ENCODE results near the gene CCNY. TPM values are rescaled to one million over a fixed set of nuclear protein-coding genes. Genes with fewer than 3 reads are reported as not detected.

The CCNY gene
- total RNA-seq, 2 experiments from 2014 or later, result 37.0 to 55.8 TPM

DNA sequence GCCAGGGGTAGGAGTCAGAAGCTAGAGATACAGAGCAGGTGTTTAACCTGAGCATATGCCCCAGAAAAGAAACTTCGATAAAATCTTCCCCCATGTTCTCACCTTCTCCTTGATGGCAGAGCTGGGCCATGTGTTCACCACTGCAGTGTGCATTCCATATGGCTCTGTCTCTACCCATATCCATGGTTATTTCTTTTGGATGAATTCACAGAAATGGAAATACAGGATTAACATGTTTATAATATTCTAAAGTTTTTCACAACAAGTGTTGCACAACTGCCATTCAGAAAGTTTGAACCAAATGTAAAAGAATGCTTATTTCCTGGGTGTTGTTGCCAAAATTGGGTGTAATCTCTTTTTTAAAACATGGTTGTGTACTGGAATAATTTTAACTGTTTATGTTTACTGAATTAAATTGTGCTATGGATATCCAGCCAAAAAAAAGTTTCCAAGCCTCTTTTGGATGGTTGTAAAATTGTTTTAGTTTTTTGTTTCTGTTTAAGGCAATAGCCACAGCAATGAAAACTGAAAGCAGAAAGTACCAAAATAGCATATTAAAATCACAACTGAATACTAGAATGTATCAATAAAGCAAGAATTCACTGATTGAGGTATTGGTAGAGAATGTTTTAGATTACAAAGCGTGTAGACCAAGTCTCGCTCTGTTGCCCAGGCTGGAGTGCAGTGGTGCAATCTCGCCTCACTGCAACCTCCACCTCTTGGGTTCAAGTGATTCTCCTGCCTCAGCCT, 19.9 kb upstream of the CCNY start:
- no peaks in the 10 kb centered on the region for H3K9me2 ChIP-seq (ENCODE audit: insufficient read depth, low read length)
- no peaks in the 10 kb centered on the region for H3K9me3 ChIP-seq (ENCODE audit: low read length)
- H3K36me3 ChIP-seq (ENCODE audit: insufficient read depth, low read length), result peaks cover 23% of the 10 kb centered on the region
- intact Hi-C loops (cut with micrococcal nuclease; ENCODE audit: unreplicated experiment), result no loop called here
- no peak for DNase-seq (ENCODE audit: low spot score)
- ChIA-PET CTCF (ENCODE audit: unreplicated experiment) (no interaction called here), POLR2A (interaction anchor here (1.3 kb wide), 1 partner anchor 1567 kb away, joined by 3 read pairs; no protein-coding TSS in a partner anchor)
- H3K79me2 ChIP-seq (ENCODE audit: insufficient read depth, low read depth, low read length), result no peaks in the 10 kb centered on the region
- H3K4me1 ChIP-seq (ENCODE audit: insufficient read depth, low read length, poor library complexity, severe bottlenecking), result no peaks in the 10 kb centered on the region
- H3K4me2 ChIP-seq (ENCODE audit: low read length), result no peak overlapping the region
- TF ChIP-seq, protein P1, sequence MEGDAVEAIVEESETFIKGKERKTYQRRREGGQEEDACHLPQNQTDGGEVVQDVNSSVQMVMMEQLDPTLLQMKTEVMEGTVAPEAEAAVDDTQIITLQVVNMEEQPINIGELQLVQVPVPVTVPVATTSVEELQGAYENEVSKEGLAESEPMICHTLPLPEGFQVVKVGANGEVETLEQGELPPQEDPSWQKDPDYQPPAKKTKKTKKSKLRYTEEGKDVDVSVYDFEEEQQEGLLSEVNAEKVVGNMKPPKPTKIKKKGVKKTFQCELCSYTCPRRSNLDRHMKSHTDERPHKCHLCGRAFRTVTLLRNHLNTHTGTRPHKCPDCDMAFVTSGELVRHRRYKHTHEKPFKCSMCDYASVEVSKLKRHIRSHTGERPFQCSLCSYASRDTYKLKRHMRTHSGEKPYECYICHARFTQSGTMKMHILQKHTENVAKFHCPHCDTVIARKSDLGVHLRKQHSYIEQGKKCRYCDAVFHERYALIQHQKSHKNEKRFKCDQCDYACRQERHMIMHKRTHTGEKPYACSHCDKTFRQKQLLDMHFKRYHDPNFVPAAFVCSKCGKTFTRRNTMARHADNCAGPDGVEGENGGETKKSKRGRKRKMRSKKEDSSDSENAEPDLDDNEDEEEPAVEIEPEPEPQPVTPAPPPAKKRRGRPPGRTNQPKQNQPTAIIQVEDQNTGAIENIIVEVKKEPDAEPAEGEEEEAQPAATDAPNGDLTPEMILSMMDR (conservative IDR thresholded peaks at IDR 0.05; ENCODE audit: low read length), result no peak
- TF ChIP-seq EZH2phosphoT487 (IDR thresholded peaks at IDR 0.05; ENCODE audit: borderline replicate concordance, low read depth, low read length), result no peak
- H2AFZ ChIP-seq (ENCODE audit: low read length), result no peak overlapping the region
- H3K4me3 ChIP-seq (ENCODE audit: low read depth, low read length, poor library complexity, severe bottlenecking), result no peak overlapping the region
- no peaks in the 10 kb centered on the region for H4K20me1 ChIP-seq (ENCODE audit: insufficient read depth, low read length)
- BruUV-seq (replicated peaks), result no TSS peak
- no peak overlapping the region for H3K27ac ChIP-seq (ENCODE audit: low read depth, low read length, poor library complexity, severe bottlenecking)

DNA sequence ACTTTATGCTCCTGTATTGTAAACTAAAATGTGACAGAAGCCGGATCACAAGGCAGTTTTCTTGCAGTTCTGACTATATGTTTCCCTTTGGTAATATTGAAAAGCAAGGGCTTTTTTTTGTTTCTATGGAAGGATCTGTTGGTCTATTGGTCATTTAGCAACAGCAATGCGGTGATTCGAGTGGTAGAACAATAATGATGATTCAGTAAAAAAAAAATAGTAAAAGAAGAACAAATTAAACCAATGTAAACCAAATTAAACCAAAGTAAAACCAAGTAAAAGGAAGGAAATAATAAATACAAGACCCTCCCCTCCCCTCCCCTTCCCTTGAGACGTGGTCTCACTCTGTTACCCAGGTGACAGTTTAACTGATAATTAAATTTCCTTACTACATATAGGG, 17.8 kb upstream of the CCNY start:
- H2AFZ ChIP-seq (ENCODE audit: low read length), result no peak overlapping the region
- POLR2A ChIA-PET, result interaction anchor here (1.1 kb wide), 1 partner anchor 11 kb away, joined by 3 read pairs; no protein-coding TSS in a partner anchor
- no peaks in the 10 kb centered on the region for H3K4me1 ChIP-seq (ENCODE audit: insufficient read depth, low read length, poor library complexity, severe bottlenecking)
- H3K36me3 ChIP-seq (ENCODE audit: insufficient read depth, low read length), result peaks cover 36% of the 10 kb centered on the region
- peaks cover 6% of the 10 kb centered on the region; the same call in 1 of the 2 replicates for H3K9me3 ChIP-seq (ENCODE audit: low read length)
- no peak for DNase-seq (ENCODE audit: low spot score)
- H4K20me1 ChIP-seq (ENCODE audit: insufficient read depth, low read length), result no peaks in the 10 kb centered on the region
- no peak for TF ChIP-seq EZH2phosphoT487 (IDR thresholded peaks at IDR 0.05; ENCODE audit: borderline replicate concordance, low read depth, low read length)
- TF ChIP-seq, protein P1 (conservative IDR thresholded peaks at IDR 0.05; ENCODE audit: low read length), result no peak
- CTCF ChIA-PET (ENCODE audit: unreplicated experiment), result no interaction called here
- H3K79me2 ChIP-seq (ENCODE audit: insufficient read depth, low read depth, low read length), result no peaks in the 10 kb centered on the region
- intact Hi-C loops (cut with micrococcal nuclease; ENCODE audit: unreplicated experiment), result no loop called here
- no peak overlapping the region for H3K4me2 ChIP-seq (ENCODE audit: low read length)
- no peak overlapping the region for H3K27ac ChIP-seq (ENCODE audit: low read depth, low read length, poor library complexity, severe bottlenecking)
- BruUV-seq (replicated peaks), result no TSS peak
- H3K9me2 ChIP-seq (ENCODE audit: insufficient read depth, low read length), result no peaks in the 10 kb centered on the region
- no peak overlapping the region for H3K4me3 ChIP-seq (ENCODE audit: low read depth, low read length, poor library complexity, severe bottlenecking)

DNA sequence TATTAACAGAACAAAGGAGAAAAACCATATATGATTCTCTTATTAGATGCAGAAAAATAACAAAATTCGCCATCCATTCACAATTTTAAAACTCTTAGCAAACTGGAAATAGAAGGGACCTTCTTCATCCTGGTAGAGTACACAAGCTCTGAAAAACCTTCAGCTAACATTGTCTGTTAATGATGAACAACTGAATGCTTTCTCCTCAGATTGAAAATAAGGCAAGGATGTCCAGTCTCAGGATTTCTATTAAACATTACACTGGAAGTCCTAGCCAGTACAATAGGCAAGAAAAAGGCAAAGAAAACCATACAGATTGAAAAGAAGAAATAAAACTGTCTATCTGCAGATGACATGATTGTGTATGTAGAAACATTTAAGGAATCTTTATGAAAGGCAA, 16.0 kb upstream of the CCNY start:
- no TSS peak for BruUV-seq (replicated peaks)
- intact Hi-C loops (cut with micrococcal nuclease; ENCODE audit: unreplicated experiment), result no loop called here

More for the DNA sequence above, 16.0 kb upstream of the CCNY start:
- Histone ChIP-seq H4K20me1 (ENCODE audit: insufficient read depth, low read length) (no peaks in the 10 kb centered on the region), H3K4me3 (ENCODE audit: low read depth, low read length, poor library complexity, severe bottlenecking) (no peak overlapping the region), H3K4me1 (ENCODE audit: insufficient read depth, low read length, poor library complexity, severe bottlenecking) (no peaks in the 10 kb centered on the region), H3K9me2 (ENCODE audit: insufficient read depth, low read length) (no peaks in the 10 kb centered on the region), H3K4me2 (ENCODE audit: low read length) (no peak overlapping the region), H3K9me3 (ENCODE audit: low read length) (peaks cover 6% of the 10 kb centered on the region; the same call in 1 of the 2 replicates), H2AFZ (ENCODE audit: low read length) (no peak overlapping the region), H3K79me2 (ENCODE audit: insufficient read depth, low read depth, low read length) (no peaks in the 10 kb centered on the region), H3K36me3 (ENCODE audit: insufficient read depth, low read length) (peaks cover 32% of the 10 kb centered on the region), H3K27ac (ENCODE audit: low read depth, low read length, poor library complexity, severe bottlenecking) (no peak overlapping the region)
- DNase-seq (ENCODE audit: low spot score), result no peak
- POLR2A ChIA-PET, result interaction anchor here (0.6 to 0.7 kb wide), 4 partner anchors 180 to 651 kb away, joined by 3 to 6 read pairs (median 3); no protein-coding TSS in a partner anchor
- TF ChIP-seq EZH2phosphoT487 (IDR thresholded peaks at IDR 0.05; ENCODE audit: borderline replicate concordance, low read depth, low read length), result no peak
- TF ChIP-seq, protein P1 (conservative IDR thresholded peaks at IDR 0.05; ENCODE audit: low read length), result no peak
- CTCF ChIA-PET (ENCODE audit: unreplicated experiment), result no interaction called here

Data from OCI-LY7 (cell line).